H1 (cell line): ENCODE data around the gene RERE. TPM values are rescaled to one million over a fixed set of nuclear protein-coding genes. Genes with fewer than 3 reads are reported as not detected.

ENCODE experiments used
- CTCF ChIA-PET: fragments of 300-600 bp; sonication (Branson Sonifier 250); formaldehyde crosslinking; loops from one replicate; lab custom pipeline; 2021; ENCODE audit not compliant: partially characterized antibody; lab: Charles Lee
- POLR2A ChIA-PET: fragments of 300-600 bp; sonication (Branson Sonifier 250); formaldehyde crosslinking; loops from one replicate; lab custom pipeline; 2021; ENCODE audit warnings: inconsistent platforms; ENCODE audit not compliant: partially characterized antibody; lab: Charles Lee
- DNase-seq, 2 experiments: peaks; one replicate each; pipeline versions ENCODE4 v3.0.0 to v3.0.0-alpha.2; 2010 to 2022; ENCODE audit warnings: low spot score in 2 of 2, low read depth in 1 of 2, mixed read lengths in 1 of 2
- FAIRE-seq: peaks from 2 replicates; lab custom pipeline; 2011; peaks lifted over from hg19 to GRCh38; lab: Jason Lieb, UNC
- H2AFZ ChIP-seq: 2 replicates; pipeline ENCODE4 v1.8.1; 2012; ENCODE audit warnings: low read length, inconsistent platforms
- H2AK5ac ChIP-seq: 2 replicates; pipeline ENCODE4 v1.6.1; 2013; ENCODE audit warnings: low read depth, low read length
- H2BK120ac ChIP-seq: replicated peaks from 2 replicates; pipeline ENCODE3; 2013; ENCODE audit warnings: low read depth, low read length, inconsistent platforms
- H2BK12ac ChIP-seq: 2 replicates; pipeline ENCODE4 v1.6.1; 2013; ENCODE audit warnings: low read depth, low read length
- H2BK15ac ChIP-seq: 2 replicates; pipeline ENCODE4 v1.6.1; 2013; ENCODE audit warnings: low read length
- H2BK20ac ChIP-seq: 2 replicates; pipeline ENCODE4 v1.6.1; 2013; ENCODE audit warnings: low read length
- H2BK5ac ChIP-seq: 2 replicates; pipeline ENCODE4 v1.6.1; 2013; ENCODE audit warnings: low read depth, low read length
- H3K14ac ChIP-seq: 2 replicates; pipeline ENCODE4 v1.6.1; 2013; ENCODE audit warnings: inconsistent platforms; ENCODE audit not compliant: insufficient read length
- H3K18ac ChIP-seq: 2 replicates; pipeline ENCODE4 v1.6.1; 2013; ENCODE audit warnings: low read length; ENCODE audit errors: extremely low read depth
- H3K23ac ChIP-seq: 2 replicates; pipeline ENCODE4 v1.6.1; 2013; ENCODE audit warnings: inconsistent platforms; ENCODE audit not compliant: insufficient read length
- H3K23me2 ChIP-seq: 2 replicates; pipeline ENCODE4 v1.6.1; 2013; ENCODE audit warnings: low read depth, low read length
- H3K27ac ChIP-seq: 2 replicates; pipeline ENCODE4 v1.6.1; 2011; ENCODE audit warnings: low read depth, low read length, inconsistent platforms
- H3K27me3 ChIP-seq, 4 experiments: replicated peaks in 1 of 4; 1 replicate in 1 of 4; 2 replicates in 3 of 4; pipeline versions ENCODE4 v1.6.1 to v1.8.1; 2011 to 2013; ENCODE audit warnings: low read length in 3 of 4, mild to moderate bottlenecking in 3 of 4, inconsistent platforms in 2 of 4, mixed read lengths in 2 of 4, moderate library complexity in 1 of 4; ENCODE audit not compliant: control insufficient read depth in 3 of 4, insufficient read depth in 3 of 4; ENCODE audit errors: extremely low read depth in 1 of 4
- H3K36me3 ChIP-seq, 4 experiments: 2 replicates each; pipeline versions ENCODE4 v1.6.1 to v1.8.1; 2011 to 2013; ENCODE audit warnings: mild to moderate bottlenecking in 4 of 4, low read length in 3 of 4, moderate library complexity in 2 of 4, control low read depth in 1 of 4, inconsistent platforms in 1 of 4; ENCODE audit not compliant: insufficient read depth in 4 of 4, control insufficient read depth in 2 of 4
- H3K4ac ChIP-seq: replicated peaks from 2 replicates; pipeline ENCODE3; 2013; ENCODE audit warnings: low read length, low read depth, mixed read lengths, inconsistent platforms; ENCODE audit not compliant: insufficient read length
- H3K4me1 ChIP-seq, 4 experiments: replicated peaks in 1 of 4; 1 replicate in 1 of 4; 2 replicates in 3 of 4; pipeline versions ENCODE4 v1.6.1 to v1.8.1; 2011 to 2013; ENCODE audit warnings: low read length in 3 of 4, inconsistent platforms in 2 of 4, mixed read lengths in 1 of 4; ENCODE audit not compliant: insufficient read depth in 4 of 4, control insufficient read depth in 3 of 4
- H3K4me2 ChIP-seq, 2 experiments: 2 replicates each; pipeline versions ENCODE4 v1.6.1 to v1.8.1; 2011 to 2013; ENCODE audit warnings: low read depth in 2 of 2, low read length in 2 of 2, control low read depth in 1 of 2, inconsistent platforms in 1 of 2, mild to moderate bottlenecking in 1 of 2; ENCODE audit not compliant: insufficient read depth in 1 of 2
- H3K4me3 ChIP-seq, 4 experiments: fragments of 200-600, 300-600 bp in 1 of 4; sonication (generic), shearing (Covaris generic), sonication (Bioruptor Twin) in 1 of 4; 2 replicates each; pipeline versions ENCODE4 v1.5.1 to v1.8.1; 2011 to 2016; ENCODE audit warnings: low read length in 4 of 4, low read depth in 3 of 4, control low read depth in 2 of 4, inconsistent platforms in 2 of 4, mild to moderate bottlenecking in 2 of 4, mixed read lengths in 1 of 4, moderate library complexity in 1 of 4; ENCODE audit not compliant: insufficient read depth in 2 of 4; ENCODE audit errors: extremely low read depth in 1 of 4
- H3K56ac ChIP-seq: replicated peaks from 2 replicates; pipeline ENCODE3; 2013; ENCODE audit warnings: low read depth, mild to moderate bottlenecking, mixed read lengths, low read length, inconsistent platforms; ENCODE audit not compliant: insufficient read length
- H3K79me1 ChIP-seq: 2 replicates; pipeline ENCODE4 v1.6.1; 2013; ENCODE audit warnings: low read depth, low read length, control low read depth
- H3K79me2 ChIP-seq, 2 experiments: 2 replicates each; pipeline versions ENCODE4 v1.6.1 to v1.8.1; 2012 to 2013; ENCODE audit warnings: low read length in 2 of 2, mild to moderate bottlenecking in 2 of 2, inconsistent platforms in 1 of 2; ENCODE audit not compliant: insufficient read depth in 2 of 2, control insufficient read depth in 1 of 2
- H3K9ac ChIP-seq, 4 experiments: replicated peaks in 1 of 4; 1 replicate in 1 of 4; 2 replicates in 3 of 4; pipeline versions ENCODE4 v1.6.1 to v1.8.1; 2011 to 2013; ENCODE audit warnings: low read depth in 3 of 4, low read length in 3 of 4, control low read depth in 2 of 4, mild to moderate bottlenecking in 2 of 4, moderate library complexity in 2 of 4, inconsistent platforms in 1 of 4; ENCODE audit errors: extremely low read depth in 1 of 4
- H3K9me3 ChIP-seq, 2 experiments: 2 replicates each; pipeline versions ENCODE4 v1.6.1 to v1.8.1; 2012 to 2013; ENCODE audit warnings: mild to moderate bottlenecking in 2 of 2, moderate library complexity in 2 of 2, control low read depth in 1 of 2, inconsistent platforms in 1 of 2, low read depth in 1 of 2, low read length in 1 of 2, mixed read lengths in 1 of 2; ENCODE audit not compliant: insufficient read depth in 2 of 2
- H4K20me1 ChIP-seq, 2 experiments: replicated peaks in 1 of 2; 2 replicates each; pipeline versions ENCODE3 to v1.8.1; 2011 to 2013; ENCODE audit warnings: inconsistent platforms in 2 of 2, low read length in 2 of 2, mild to moderate bottlenecking in 1 of 2; ENCODE audit not compliant: insufficient read depth in 2 of 2, control insufficient read depth in 1 of 2
- H4K5ac ChIP-seq: 2 replicates; pipeline ENCODE4 v1.6.1; 2013; ENCODE audit warnings: low read length, low read depth, mixed read lengths, inconsistent platforms; ENCODE audit not compliant: insufficient read length
- H4K8ac ChIP-seq: 2 replicates; pipeline ENCODE4 v1.8.0; 2013; ENCODE audit warnings: mild to moderate bottlenecking, moderate library complexity, low read length, inconsistent platforms; ENCODE audit not compliant: insufficient read depth; ENCODE audit errors: extremely low read depth
- H4K91ac ChIP-seq: replicated peaks from 2 replicates; pipeline ENCODE3; 2013; ENCODE audit warnings: low read length, mixed read lengths, inconsistent platforms; ENCODE audit not compliant: insufficient read length
- CEBPB ChIP-seq: IDR thresholded peaks from 2 replicates; pipeline ENCODE4 v1.6.1; 2012; ENCODE audit warnings: low read depth, low read length
- POU5F1 ChIP-seq: IDR thresholded peaks from 2 replicates; pipeline ENCODE4 v1.6.1; 2011; ENCODE audit warnings: low read depth, mild to moderate bottlenecking, low read length, moderate library complexity
- RNF2 ChIP-seq: fragments of 200-900, 300-1000 bp; sonication (generic); IDR thresholded peaks from 2 replicates; pipeline ENCODE4 v1.7.1; 2016; ENCODE audit warnings: borderline replicate concordance, low read depth, mild to moderate bottlenecking, antibody characterized with exemption, low read length; ENCODE audit not compliant: poor library complexity, severe bottlenecking; ENCODE audit errors: missing control alignments
- RXRA ChIP-seq: IDR thresholded peaks from 2 replicates; pipeline ENCODE4 v1.6.1; 2011; ENCODE audit warnings: low read depth, mild to moderate bottlenecking, low read length, moderate library complexity; ENCODE audit not compliant: insufficient read depth
- WGBS, 2 experiments: shearing (Covaris generic) in 1 of 2; methylation state at CpG; one replicate each; pipeline versions ENCODE4 v1.1.6 to v1.1.7; 2013 to 2015; ENCODE audit warnings: low lambda C conversion rate in 2 of 2, mixed read lengths in 2 of 2, inconsistent platforms in 1 of 2, low coverage in 1 of 2, missing lambda C conversion rate in 1 of 2; ENCODE audit not compliant: insufficient replicate concordance in 2 of 2, insufficient coverage in 1 of 2, insufficient read length in 1 of 2; ENCODE audit errors: extremely low coverage in 1 of 2, missing lambda C conversion rate in 1 of 2; 5-methylcytosine and 5-hydroxymethylcytosine counted together
- polyA plus RNA-seq, 7 experiments: library from polyadenylated mRNA; depleted of rRNA in 3 of 7; stranded (reverse) in 5 of 7; unstranded in 2 of 7; fragments of >200 nt in 5 of 7; fragments of 200-250 nt in 2 of 7; gene quantifications; 1 replicate in 5 of 7; 2 replicates in 1 of 7; 4 replicates in 1 of 7; pipeline versions ENCODE4 v1.2.1 to v1.2.3, GENCODE V29; 2011 to 2013; ENCODE audit warnings: missing spikeins in 2 of 7, mixed read lengths in 2 of 7
- total RNA-seq: library from RNA; stranded (reverse); fragmentation: NEBNext Ultra II Directional; extraction: Animal tissue kit (Norgen Biotek cat#: 25700); gene quantifications from 2 replicates; pipeline ENCODE4 v1.2.1, GENCODE V29; 2021

Gene RERE
- total and polyA plus RNA-seq, 2 of the 8 experiments (the other 6 are each of a cell fraction or from before 2014, with no cell fraction given): 15.3 to 142 TPM

GRCh38 chr1:8800416-8800815 lies 17.0 kb downstream of the RERE start:
- Histone ChIP-seq H3K9me3 (no peaks in the 10 kb centered on the region), H3K27ac (no peak overlapping the region), H4K5ac (no peak overlapping the region), H2BK12ac (no peak overlapping the region), H3K79me2 (peaks cover 3 to 73% of the 10 kb centered on the region in 2 experiments; a peak in 3 of 4 replicates), H3K27me3 (no peaks in the 10 kb centered on the region), H3K4me2 (no peak overlapping the region), H4K20me1 (peaks cover 0 to 3% of the 10 kb centered on the region in 2 experiments), H3K18ac (no peak overlapping the region), H3K4ac (no peak overlapping the region), H3K4me1 (no peaks in the 10 kb centered on the region), H4K8ac (no peak overlapping the region), H3K23me2 (no peaks in the 10 kb centered on the region), H2AFZ (no peak overlapping the region), H3K14ac (no peak overlapping the region), H2BK120ac (no peak overlapping the region), H3K9ac (no peak overlapping the region), H2BK15ac (no peak overlapping the region), H2BK20ac (no peak overlapping the region), H3K79me1 (no peaks in the 10 kb centered on the region; the same call in 1 of the 2 replicates), H2BK5ac (no peak overlapping the region), H3K23ac (no peak overlapping the region), H2AK5ac (no peak overlapping the region), H3K56ac (no peak overlapping the region), H3K36me3 (no peaks in the 10 kb centered on the region), H4K91ac (no peak overlapping the region), H3K4me3 (no peak overlapping the region)
- CTCF ChIA-PET: interaction anchor here (0.7 to 1.8 kb wide), 6 partner anchors 11 to 757 kb away, joined by 3 to 6 read pairs (median 4); no protein-coding TSS in a partner anchor
- peak in 1 of 2 experiments; percentile 38 for DNase-seq
- POLR2A ChIA-PET: interaction anchor here (0.6 kb wide), 1 partner anchor 12 kb away, joined by 3 read pairs; no protein-coding TSS in a partner anchor
- FAIRE-seq: no peak
- WGBS, 2 experiments: 96% methylated on average over 5 of the region's 5 CpGs; no CpG with 5 or more reads in 1 of the 2 experiments
- TF ChIP-seq CEBPB: 0 out of 2 replicates have a peak, but pooled peaks have one; percentile 16
- no peak for TF ChIP-seq RNF2
- TF ChIP-seq RXRA: no peak
- no peak for TF ChIP-seq POU5F1
